Adrenal gland (tissue), 12 donors: ENCODE measurements around the gene TMEM213. TPM values are rescaled to one million over a fixed set of nuclear protein-coding genes. Genes with fewer than 3 reads are reported as not detected.

Experiments used
- DNase-seq, 7 donors: peaks; one replicate each; pipeline ENCODE4 v3.0.0-alpha.2; 2019 to 2020
- H3K27ac ChIP-seq, 5 donors: fragments of 200-600 bp; sonication (generic) in 4 of 5; 1 replicate in 3 of 5; 2 replicates in 2 of 5; pipeline versions ENCODE4 v1.5.1 to v1.8.0; 2016 to 2020; ENCODE audit warnings: mild to moderate bottlenecking in 1 of 5
- H3K27me3 ChIP-seq: fragments of 200-600 bp; 2 replicates; pipeline ENCODE4 v1.8.0; 2021
- H3K36me3 ChIP-seq, 2 donors: fragments of 200-600 bp; replicated peaks in 1 of 2; 1 replicate in 1 of 2; 2 replicates in 1 of 2; pipeline versions ENCODE4 v1.5.1 to v1.8.0; 2018 to 2022
- H3K4me1 ChIP-seq, 2 donors: fragments of 200-600 bp; replicated peaks in 1 of 2; 1 replicate in 1 of 2; 2 replicates in 1 of 2; pipeline versions ENCODE4 v1.5.1 to v1.8.0; 2018 to 2021
- H3K4me3 ChIP-seq, 4 donors: fragments of 200-600 bp; sonication (generic) in 3 of 4; one replicate each; pipeline ENCODE4 v1.5.1; 2016 to 2018
- H3K9me3 ChIP-seq, 3 donors: fragments of 200-600 bp; sonication (generic) in 1 of 3; replicated peaks in 1 of 3; 1 replicate in 2 of 3; 2 replicates in 1 of 3; pipeline versions ENCODE4 v1.5.1 to v1.8.0; 2016 to 2021
- POLR2A ChIP-seq, 2 donors: fragments of 450-650 bp; IDR thresholded peaks; one replicate each; pipeline ENCODE4 v1.6.1; 2017; ENCODE audit warnings: antibody characterized with exemption in 2 of 2, mild to moderate bottlenecking in 2 of 2, moderate library complexity in 1 of 2
- WGBS, 4 donors: extraction: QIAGEN DNeasy Blood & Tissue Kit in 2 of 4; methylation state at CpG; one replicate each; pipeline versions ENCODE4 v1.1.5 to v1.1.7; 2013 to 2017; 5-methylcytosine and 5-hydroxymethylcytosine counted together
- intact Hi-C, 2 donors: fragments of 100-400 bp; cut with DNase I; formaldehyde crosslinking; loops; one replicate each; pipeline versions ENCODE4 v1.14.1 to v1.15.0; 2022 to 2023
- polyA plus RNA-seq, 3 donors: library from polyadenylated mRNA; stranded (reverse); fragments of 200-250 nt in 2 of 3; fragments of 350-450 nt in 1 of 3; fragmentation: Illumina TruSeq in 1 of 3; extraction: RNeasy Lipid Tissue Mini Kit (QIAGEN cat#74804) in 1 of 3; gene quantifications; one replicate each; pipeline ENCODE4 v1.2.3, GENCODE V29; 2013 to 2014
- total RNA-seq, 9 donors: library from RNA; depleted of rRNA in 4 of 9; stranded (reverse); fragments of >200 nt in 4 of 9; fragments of 120-200 nt in 1 of 9; fragmentation: NEBNext Ultra II Directional in 1 of 9; extraction: Animal tissue kit (Norgen Biotek cat#: 25700) in 1 of 9; gene quantifications; one replicate each; pipeline versions ENCODE4 v1.1.0 to v1.2.4, GENCODE V29; 2013 to 2023
- TF ChIP-seq, protein P1 (sequence below), 6 experiments: fragments of 450-650 bp in 4 of 6; fragments of 200-600 bp in 2 of 6; sonication (generic) in 1 of 6; IDR thresholded peaks; 1 replicate in 5 of 6; 2 replicates in 1 of 6; pipeline versions ENCODE4 v1.5.1 to v1.8.0; 2016 to 2021; ENCODE audit warnings: antibody characterized with exemption in 6 of 6, mild to moderate bottlenecking in 2 of 6, moderate library complexity in 1 of 6
- donor health status: healthy with polysubstance abuse.
- donor health status: Bipolar disorder and iron deficiency.
- donor health status: DM: yes; HTN: yes; CAD: no.
- donor health status: DM: no; HTN: no; CAD: no.
- donor health status: DM: no; HTN: no; CAD: no.
- donor health status: DM: yes; HTN: yes; CAD: no.

Gene TMEM213
- total and polyA plus RNA-seq, 12 donors, result not detected

DNA sequence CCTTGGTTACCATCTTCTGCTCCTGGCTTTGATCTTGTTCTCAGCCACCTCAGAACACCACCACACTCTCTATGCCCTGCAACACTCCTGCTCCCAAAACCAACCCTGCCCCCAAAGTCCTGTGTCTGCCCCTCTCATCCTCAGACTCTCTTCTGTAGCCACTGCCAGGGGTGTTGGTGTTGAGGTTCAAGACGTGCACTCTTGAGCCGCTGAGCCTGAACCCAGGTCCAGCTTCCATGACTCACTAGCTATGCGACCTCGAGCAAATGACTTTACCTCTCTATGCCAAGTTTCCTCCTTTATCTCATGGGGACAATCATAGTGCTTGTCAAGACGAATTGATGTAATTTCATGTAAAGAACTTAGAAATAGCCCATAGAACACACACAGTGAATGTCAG lies 1.0 kb downstream of the TMEM213 start:
- Histone ChIP-seq H3K36me3 (no peaks in the 10 kb centered on the region), H3K9me3 (no peaks in the 10 kb centered on the region), H3K27ac (no peak overlapping the region), H3K27me3 (no peaks in the 10 kb centered on the region), H3K4me3 (no peak overlapping the region), H3K4me1 (no peaks in the 10 kb centered on the region)
- no peak for TF ChIP-seq POLR2A (IDR thresholded peaks at IDR 0.05)
- TF ChIP-seq, protein P1, sequence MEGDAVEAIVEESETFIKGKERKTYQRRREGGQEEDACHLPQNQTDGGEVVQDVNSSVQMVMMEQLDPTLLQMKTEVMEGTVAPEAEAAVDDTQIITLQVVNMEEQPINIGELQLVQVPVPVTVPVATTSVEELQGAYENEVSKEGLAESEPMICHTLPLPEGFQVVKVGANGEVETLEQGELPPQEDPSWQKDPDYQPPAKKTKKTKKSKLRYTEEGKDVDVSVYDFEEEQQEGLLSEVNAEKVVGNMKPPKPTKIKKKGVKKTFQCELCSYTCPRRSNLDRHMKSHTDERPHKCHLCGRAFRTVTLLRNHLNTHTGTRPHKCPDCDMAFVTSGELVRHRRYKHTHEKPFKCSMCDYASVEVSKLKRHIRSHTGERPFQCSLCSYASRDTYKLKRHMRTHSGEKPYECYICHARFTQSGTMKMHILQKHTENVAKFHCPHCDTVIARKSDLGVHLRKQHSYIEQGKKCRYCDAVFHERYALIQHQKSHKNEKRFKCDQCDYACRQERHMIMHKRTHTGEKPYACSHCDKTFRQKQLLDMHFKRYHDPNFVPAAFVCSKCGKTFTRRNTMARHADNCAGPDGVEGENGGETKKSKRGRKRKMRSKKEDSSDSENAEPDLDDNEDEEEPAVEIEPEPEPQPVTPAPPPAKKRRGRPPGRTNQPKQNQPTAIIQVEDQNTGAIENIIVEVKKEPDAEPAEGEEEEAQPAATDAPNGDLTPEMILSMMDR (IDR thresholded peaks at IDR 0.05), result no peak
- intact Hi-C loops, result no loop called here
- peak in 5 of 7 donors; percentile 16 to 34 (median 22) for DNase-seq
- WGBS, 4 donors, result 34 to 45% (median 38%) methylated on average over 5 of the region's 5 CpGs

DNA sequence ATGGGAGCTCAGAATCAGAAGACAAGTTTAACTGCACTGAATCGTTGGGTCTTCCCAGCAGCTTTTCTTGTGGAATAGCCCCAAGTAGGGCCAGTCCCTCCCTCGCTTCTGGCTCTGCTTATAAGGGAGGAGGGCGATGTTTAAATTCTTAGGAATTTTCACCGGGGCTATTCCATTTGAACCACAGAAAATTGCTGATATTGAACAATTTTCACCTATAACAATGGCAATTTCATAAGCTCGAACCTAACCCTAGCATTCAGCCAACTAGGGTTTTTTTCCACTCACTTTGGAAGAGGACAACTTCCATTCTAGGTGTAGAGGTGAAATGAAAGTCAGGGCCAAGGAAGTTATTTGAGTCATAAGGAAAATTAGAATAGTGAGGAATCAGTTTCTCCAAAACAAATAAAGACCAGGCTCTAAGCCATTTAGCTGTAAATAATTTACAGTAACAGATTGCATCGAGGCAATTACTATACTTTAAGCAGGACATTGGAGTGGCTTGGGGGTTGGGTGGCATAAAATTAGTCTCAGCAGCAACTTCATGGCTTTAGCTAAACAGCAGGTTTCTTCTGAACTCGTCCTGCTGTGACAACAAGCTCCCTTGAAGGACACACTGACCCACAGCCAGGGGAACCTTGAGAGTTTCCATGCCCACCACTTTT lies 1.7 kb downstream of the TMEM213 start:
- intact Hi-C loops, result no loop called here
- TF ChIP-seq, protein P1 (IDR thresholded peaks at IDR 0.05), result no peak
- TF ChIP-seq POLR2A (IDR thresholded peaks at IDR 0.05), result no peak
- no peaks in the 10 kb centered on the region for H3K36me3 ChIP-seq
- no peak overlapping the region for H3K27ac ChIP-seq
- DNase-seq, result no peak
- H3K27me3 ChIP-seq, result no peaks in the 10 kb centered on the region
- 58 to 72% (median 67%) methylated on average over 7 of the region's 7 CpGs for WGBS, 4 donors
- no peak overlapping the region for H3K4me3 ChIP-seq
- H3K9me3 ChIP-seq, result no peaks in the 10 kb centered on the region
- no peaks in the 10 kb centered on the region for H3K4me1 ChIP-seq

DNA sequence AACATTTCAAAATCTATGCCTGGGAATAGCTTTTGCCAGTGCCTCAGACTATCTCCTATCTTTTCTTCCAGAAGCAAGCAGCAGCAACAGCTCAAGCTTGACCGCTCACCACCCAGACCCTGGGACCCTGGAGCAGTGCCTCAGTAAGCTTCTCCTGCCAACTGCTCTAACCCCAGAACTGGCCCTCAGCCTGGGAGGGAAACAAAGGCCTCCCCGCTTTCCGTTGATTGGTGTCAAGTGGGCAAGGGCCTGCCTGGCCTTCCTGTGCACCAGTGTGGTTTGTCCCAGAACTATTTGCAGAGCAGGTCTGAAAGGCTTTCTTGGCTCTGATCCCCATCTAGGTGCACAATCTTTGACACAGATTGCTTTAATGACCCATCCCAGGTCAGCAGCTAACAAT lies 3.5 kb downstream of the TMEM213 start:
- Histone ChIP-seq H3K36me3 (no peaks in the 10 kb centered on the region), H3K4me1 (no peaks in the 10 kb centered on the region), H3K27ac (no peak overlapping the region), H3K27me3 (no peaks in the 10 kb centered on the region), H3K9me3 (no peaks in the 10 kb centered on the region), H3K4me3 (no peak overlapping the region)
- intact Hi-C loops, result no loop called here
- TF ChIP-seq, protein P1 (IDR thresholded peaks at IDR 0.05), result no peak
- TF ChIP-seq POLR2A (IDR thresholded peaks at IDR 0.05), result no peak
- no peak for DNase-seq
- WGBS, 4 donors, result 93 to 100% (median 94%) methylated on average over 3 of the region's 3 CpGs

DNA sequence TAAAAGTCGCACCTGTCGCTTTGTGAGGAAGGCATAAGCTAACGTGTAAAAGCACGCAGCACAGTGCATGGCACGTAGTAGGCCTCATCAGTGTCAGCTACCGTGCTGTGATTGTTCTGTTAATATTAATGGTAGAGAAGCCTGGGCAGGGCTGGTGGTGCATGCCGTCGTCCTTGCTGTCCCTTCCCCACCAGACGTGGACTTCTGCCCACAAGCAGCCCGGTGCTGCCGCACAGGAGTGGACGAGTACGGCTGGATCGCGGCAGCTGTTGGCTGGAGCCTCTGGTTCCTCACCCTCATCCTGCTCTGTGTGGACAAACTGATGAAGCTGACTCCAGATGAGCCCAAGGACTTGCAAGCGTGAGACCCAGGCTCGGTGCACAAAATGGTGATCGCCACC lies 4.9 kb downstream of the TMEM213 start:
- no peaks in the 10 kb centered on the region for H3K27me3 ChIP-seq
- no peaks in the 10 kb centered on the region for H3K9me3 ChIP-seq
- no peaks in the 10 kb centered on the region for H3K36me3 ChIP-seq
- H3K4me1 ChIP-seq, result no peaks in the 10 kb centered on the region
- H3K27ac ChIP-seq, result no peak overlapping the region
- TF ChIP-seq, protein P1 (IDR thresholded peaks at IDR 0.05), result no peak
- no peak for TF ChIP-seq POLR2A (IDR thresholded peaks at IDR 0.05)
- DNase-seq, result no peak
- H3K4me3 ChIP-seq, result no peak overlapping the region
- WGBS, 4 donors, result 92 to 96% (median 94%) methylated on average over 16 to 18 of the region's 18 CpGs
- intact Hi-C loops, result no loop called here
